ENCODE results near the gene BCAT1. TPM values are rescaled to one million over a fixed set of nuclear protein-coding genes. Genes with fewer than 3 reads are reported as not detected.
"Not testable (repeated sequence)": the region's sequence is repeated elsewhere in the genome, so short reads cannot be mapped to it uniquely, and the experiment has no call there.

BCAT1 gene
- total RNA-seq, 1 donor from 2014 or later: 103 TPM

DNA sequence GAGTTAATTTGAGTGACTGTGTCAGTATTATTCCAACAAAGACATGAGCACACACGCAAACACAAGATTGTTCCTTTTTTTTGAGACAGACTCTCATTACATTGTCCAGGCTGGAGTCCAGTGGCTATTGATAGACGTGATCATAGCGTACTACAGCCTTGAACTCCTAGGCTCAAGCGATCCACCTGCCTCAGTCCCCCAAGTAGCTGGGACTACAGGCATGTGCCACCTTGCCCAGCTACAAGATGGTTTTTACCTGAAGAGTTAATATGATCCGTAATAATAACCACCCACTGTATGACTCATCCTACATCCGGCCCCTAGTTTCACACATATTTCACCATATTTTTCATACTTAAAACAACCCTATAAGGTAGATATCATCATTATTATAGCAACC is 26.8 kb downstream of the BCAT1 start:
- DNase-seq: peak; percentile 36

DNA sequence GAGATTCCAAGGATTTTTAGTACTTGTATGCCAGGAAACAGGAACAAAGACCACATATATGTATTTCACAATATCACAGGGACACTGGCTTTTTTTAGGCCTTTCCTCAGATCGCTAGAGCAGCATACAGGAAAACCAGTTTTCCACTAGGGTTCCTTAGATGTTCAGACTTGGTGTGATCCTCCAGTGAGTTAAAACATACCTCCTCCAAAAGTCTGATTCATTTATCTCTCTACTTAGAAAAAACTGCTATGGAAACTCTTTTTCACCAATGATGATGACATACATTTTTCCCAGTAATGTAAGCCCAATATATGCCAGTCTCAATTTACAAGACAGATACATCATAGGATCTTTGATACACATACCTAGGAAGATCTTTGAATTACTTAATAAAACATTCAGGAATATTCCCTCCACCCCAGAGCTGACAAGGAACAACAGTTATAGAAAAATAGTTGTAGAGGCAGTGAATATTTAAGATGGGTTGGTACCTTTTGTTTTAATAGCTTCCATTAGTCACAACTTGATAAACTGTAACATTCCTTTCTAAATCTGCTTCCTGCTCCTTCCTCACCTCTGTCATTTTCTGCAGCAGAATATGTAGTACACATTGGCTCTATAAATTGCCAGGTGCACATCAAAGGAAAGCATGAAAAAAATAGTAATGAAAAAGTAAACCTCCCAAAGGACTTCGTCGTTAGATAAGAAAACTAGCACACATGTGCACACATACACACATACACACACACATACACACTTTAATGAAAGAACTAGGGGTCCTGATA is 27.5 kb downstream of the BCAT1 start:
- DNase-seq: peak; percentile 85

DNA sequence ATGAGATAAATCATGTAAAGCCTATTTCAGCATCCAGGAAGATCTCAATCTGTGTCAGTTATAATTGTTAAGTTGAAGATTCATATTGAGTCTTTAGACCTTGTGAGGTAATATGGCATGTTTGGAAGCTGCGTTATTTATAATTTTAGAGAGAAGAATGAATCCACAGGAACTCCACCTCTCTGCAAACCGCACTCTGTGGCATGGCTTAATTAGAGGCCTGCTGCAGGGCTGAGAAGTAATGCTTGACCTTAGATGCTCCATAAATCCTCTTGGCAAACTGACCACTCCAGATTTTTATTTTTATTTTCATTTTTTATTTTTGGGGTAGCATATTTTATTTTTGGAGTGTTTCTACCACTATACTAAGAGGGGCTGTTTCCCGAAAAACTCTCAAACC is 28.8 kb downstream of the BCAT1 start:
- DNase-seq: no peak

DNA sequence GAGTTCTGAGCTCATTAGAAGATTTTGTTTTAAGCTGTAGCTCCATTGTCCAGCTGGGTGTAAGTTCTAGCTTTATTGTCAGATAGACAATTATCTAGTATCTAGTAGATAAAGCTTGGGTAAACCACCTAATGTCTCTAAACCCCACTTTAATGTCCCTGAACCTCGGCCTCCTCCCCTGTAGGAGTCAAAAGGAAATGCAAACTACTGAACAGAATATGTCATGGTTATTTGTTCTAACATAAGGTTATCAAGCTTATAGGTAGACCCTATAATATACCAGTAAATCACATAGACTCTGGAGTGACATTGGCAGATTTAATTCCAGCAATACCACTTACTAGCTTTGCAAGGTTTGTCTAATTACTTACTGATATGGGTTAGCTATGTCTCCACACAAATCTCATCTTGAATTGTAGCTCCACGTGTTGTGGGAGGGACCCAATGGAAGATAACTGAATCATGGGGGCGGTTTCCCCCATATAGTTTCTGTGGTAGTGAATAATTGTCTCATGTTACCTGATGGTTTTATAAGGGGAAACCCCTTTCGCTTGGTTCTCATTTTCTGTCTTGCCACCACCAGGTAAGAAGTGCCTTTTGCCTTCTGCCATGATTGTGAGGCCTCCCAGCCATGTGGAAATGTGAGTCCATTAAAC is 29.4 kb downstream of the BCAT1 start:
- DNase-seq: no peak

DNA sequence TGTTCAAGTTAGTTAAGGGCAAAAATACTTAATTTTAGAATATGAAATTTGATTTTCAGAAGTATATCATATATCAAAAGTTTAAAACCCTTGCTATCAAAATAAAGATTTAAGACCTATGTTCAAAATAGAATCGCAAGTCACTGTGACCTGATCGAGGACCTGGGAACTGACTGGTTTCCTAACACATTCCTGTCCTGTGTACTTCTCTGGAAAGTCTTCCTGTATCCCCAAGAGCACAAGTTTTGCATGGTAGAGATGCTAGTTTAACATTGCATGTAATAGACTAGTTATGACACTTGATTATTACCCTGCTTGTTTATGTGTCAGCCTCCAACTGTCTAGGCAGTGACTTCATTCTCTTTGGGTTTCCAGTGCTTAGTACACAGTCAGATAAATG is 30.3 kb downstream of the BCAT1 start:
- peak; percentile 56 for DNase-seq

DNA sequence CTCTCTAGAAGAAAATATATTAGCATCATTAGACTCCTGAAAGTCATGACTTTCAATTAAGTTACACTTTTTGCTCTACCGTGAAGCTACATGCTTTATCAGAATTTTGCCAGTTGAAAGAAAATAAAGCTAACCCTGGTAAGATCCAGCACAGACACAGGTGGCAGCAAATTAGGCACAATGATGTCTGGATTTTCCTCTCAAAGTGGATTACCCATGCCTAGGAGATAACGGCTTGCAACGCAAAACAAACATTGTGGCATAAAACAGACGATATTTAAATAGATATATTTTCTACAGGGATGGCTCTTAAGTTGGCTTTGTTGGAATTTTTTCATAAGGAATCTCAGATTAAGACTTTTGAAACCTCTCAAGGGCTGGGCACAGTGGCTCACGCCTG is 33.4 kb downstream of the BCAT1 start:
- DNase-seq: no peak

DNA sequence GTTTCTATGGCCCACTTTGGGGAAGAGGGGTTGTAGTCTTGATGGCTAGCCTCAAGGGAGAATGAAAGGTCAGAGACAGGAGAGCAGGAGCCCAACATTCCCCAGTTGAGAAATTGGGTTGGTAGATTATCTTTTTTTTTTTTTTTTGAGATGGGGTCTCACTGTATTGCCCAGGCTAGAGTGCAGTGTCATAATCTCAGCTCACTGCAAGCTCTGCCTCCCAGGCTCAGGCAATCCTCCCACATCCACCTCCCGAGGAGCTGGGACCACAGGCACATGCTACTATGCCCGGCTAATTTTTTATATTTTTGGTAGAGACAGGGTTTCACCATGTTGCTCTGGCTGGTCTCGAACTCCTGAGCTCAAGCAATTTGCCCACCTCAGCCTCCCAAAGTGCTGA is 34.9 kb downstream of the BCAT1 start:
- no peak for DNase-seq

DNA sequence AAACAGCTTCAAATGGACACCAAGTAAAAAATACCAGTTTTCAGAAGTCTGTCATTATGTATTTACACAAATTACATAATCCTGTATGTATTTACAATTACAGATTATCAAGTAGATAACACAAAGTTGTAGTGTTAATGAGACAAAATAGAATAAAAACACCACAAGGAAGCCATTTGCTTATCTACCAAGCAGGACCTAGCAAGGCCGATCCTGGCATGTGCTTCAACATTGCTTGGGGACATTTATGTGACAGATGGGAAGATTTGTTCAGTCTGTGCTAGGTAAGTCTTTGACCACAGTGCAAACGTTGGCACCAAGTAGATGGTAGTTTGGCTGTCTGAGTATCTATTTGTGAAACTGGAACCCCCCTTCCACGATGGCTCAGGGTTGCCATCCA is 35.8 kb downstream of the BCAT1 start:
- DNase-seq: no peak

DNA sequence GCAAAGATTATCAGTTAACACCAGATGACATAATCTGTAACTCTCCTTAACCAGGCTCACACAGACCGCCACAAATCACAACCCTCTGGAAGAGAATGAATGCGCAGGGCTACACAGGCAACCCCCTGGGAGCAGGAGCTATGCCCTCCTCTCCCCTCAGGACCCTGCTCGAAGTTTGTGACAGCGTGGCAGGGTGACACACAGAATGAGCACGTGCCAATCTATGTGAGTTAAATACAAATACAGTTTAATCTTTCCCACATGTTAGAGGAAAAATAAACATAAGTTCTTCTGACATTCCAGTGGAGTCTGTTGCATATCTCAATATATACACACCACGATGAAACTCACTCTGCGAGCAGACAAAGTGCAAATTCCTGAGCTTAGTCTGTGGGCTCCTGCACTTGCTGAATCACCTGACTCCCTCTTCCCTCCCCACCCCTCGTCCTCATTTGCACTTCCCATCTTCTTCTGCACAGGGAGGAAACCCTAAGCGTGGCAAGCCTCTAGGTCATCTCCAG is 37.6 kb downstream of the BCAT1 start:
- DNase-seq: peak; percentile 43

DNA sequence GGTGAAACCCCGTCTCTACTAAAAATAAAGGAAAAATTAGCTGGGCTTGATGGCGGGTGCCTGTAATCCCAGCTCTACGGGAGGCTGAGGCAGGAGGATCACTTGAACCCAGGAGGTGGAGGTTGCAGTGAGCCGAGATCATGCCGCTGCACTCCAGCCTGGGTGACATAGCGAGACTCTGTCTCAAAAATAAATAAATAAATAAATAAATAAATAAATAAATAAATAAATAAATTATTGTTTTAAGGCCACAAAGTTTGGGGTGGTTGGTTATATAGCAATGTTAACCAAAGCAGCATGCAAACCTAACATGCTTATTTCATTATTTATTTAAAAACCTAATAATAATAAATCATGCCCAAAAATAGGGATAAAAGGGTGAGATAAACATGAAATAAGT is 38.7 kb downstream of the BCAT1 start:
- not testable (repeated sequence) for DNase-seq

DNA sequence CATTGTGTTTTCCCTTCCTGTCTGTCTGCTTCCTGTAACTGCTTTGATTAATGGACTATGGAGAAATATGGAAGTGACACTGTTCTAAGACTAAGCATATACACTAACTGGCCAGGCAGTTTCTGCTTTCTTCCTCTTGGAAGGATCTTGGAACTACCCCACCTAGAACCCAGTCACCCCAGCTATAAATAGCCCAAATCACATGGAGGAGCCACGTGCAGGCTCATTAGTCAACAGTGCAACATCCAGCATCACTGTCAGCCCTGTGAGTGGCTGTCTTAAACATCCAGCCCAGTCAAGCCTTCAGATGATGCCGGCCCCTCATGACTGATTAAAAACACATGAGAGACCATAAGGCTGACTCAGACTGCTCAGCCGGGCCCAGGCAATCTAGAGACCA is 39.2 kb downstream of the BCAT1 start:
- DNase-seq: peak; percentile 84

DNA sequence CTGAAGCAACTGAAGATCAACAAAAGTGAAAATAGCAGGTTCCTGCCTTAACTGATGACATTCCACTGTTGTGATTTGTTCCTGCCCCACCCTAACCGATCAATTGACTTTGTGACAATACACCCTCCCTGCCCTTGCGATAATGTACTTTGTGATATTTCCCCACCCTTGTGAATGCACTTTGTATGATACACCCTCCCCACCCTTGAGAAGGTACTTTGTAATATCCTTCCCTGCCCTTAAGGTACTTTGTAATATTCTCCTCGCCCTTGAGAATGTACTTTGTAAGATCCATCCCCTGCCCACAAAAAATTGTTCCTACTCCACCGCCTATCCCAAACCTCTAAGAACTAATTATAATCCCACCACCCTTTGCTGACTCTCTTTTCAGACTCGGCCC is 41.4 kb downstream of the BCAT1 start:
- DNase-seq: no peak

DNA sequence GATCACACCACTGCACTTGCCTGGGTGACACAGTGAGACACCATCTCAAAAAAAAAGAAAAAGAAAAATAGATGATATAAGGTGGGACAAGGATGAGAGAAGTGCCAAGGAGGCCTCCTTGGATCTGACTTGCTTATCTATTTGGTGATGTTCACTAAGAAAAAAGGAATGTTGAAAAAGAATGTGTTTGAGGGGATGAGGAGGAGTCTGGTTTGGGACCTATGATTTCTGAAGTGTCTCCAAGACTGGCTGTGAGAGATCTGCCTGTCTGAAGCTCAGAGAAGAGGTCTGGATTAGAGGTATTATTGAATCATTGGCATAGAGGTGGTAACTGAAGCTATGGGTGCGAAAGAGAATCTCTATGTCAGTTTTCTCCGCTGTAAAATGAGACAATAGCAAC is 42.8 kb downstream of the BCAT1 start:
- DNase-seq: no peak

DNA sequence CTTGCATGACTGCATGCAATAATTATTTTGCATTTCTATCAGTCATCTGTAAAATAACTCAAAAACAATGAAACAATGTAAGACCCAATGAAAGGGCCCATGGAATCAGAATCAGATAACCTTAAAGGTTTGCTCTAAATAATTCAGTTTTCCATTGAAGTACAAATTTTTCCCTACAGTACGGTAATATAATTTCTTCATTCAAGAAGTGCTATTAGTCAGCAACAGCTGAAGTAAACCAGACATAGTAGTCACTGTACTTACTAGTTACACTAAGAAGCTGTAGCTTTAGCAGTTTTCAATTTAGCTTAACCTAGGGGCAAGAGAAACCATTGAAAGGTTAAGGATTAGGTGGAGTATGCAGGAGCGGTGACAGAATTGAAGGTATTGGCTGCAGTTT is 43.5 kb downstream of the BCAT1 start:
- no peak for DNase-seq

DNA sequence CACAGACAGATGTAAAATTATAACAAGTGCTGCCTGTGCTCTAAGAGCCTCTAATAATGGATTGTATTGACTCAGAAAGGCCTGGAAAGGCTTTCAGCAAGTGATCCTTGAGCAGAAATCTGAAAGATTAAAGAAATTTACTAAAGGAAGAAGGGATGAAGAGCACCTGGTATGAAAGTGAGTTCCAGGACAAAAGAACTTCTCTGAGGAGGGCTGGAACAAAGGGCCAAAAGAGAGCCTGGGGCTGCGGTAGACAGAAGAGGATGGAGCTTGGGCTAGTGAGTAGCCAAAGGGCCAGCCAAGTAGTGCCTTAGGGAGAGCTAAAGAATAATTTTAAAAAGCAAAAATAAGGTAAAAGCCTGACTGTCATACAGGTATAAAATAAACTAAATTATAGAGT is 44.0 kb downstream of the BCAT1 start:
- DNase-seq: no peak

DNA sequence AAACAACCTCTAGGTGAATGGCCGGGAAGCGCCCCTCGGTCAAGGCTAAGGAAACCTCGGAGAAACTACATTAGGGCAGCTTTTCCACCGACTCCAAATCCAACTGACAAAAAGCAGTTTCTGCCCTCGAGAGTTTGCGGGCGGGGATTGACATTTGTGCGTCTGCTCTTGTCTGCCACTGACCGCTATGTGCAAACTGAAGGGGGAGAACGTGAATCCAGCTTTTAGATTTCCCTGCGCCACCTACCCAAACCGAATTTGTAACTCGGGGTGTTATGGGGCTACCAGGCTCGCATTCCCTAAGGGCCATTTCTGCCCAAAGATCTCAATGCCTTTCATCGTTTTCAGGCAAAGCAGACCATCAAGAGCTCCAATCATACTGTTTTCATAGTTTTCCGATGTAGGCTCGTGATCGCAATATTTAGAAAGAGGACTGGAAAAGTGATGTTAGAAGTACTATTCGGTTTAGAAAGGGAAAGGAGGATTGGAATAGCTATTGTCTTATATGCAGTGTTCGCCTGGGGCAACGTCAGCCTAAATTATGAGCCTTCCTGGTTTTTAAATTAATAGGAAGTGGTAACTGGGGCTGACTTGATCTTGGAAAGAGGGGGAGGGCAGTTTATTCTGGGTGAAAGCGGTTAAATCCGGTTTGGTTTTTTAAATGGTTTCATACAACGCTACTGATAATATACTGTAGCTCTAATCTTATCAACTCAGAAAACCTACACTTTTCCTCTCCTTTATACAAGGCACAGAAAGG is 45.4 kb downstream of the BCAT1 start:
- DNase-seq: peak; percentile 59

DNA sequence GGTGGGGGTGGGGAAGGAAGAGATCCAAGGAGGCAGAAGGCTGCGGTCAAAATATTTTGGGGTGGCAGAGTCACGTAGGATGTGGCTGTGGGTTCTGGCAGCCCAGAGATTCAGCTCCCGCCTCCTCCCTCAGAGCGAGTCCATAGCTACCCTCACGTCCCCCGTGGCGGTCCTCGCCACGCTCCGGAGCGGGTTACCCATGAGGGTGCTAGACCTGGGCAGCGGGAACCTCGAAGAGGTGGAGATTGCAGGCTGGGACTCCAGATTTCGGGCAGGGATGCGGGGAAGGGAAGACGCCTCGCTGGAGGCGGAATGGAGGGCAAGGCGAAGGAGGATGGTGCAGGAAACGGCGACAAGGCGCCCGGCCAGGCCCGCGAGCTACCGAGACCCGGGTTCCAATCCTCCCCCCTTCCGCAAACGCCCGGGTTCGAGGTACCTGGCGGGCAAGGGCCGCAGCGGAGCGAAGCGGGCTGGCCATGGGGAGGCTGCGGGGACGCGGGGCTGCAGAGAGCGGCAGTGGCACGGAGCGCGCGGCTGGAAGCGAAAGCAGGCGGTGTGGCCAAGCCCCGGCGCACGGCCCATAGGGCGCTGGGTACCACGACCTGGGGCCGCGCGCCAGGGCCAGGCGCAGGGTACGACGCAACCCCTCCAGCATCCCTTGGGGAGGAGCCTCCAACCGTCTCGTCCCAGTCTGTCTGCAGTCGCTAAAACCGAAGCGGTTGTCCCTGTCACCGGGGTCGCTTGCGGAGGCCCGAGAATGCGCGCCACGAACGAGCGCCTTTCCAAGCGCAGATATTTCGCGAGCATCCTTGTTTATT is 46.2 kb downstream of the BCAT1 start:
- DNase-seq: peak; percentile 56

DNA sequence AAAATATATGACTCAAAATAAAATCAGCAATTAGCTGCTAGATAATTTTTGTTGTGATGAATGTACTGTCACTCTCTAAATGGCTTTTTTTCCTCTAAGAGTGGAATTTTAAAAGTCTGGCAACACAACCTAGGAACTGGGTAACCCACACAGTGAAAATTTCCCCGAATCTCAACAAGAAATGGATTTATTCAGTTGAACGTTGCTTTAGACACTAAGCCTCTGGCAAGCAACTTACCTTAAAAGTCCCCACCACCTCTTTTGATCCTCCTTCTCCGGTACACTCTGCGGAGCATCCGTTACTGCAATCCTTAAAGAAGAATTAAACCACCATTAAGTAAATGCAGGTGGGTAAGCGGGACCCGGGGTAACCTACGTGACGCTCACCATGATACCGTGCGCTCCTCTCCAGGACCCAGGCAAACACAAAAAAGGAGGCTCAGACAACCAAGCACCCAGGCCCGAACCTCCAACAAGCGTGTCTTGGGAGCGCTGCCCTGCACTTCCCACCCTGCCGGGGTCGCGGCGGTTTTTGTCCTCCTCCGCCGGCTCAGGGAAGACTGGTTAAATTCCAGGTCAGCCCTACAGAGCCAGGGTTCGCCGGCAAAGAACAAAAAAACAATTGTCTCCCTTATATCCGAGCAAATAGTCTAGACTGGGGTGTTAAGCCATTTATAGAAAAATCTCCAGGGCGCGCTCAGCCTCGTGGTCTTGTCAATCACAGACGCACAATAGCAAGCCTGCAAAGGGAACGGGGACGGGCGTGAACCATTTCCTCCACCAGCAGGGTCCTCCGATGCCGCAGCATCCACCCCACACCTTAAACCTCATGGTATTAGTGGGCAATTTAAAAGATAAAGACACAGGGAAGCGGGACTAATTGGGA is 47.1 kb downstream of the BCAT1 start:
- peak; percentile 83 for DNase-seq

DNA sequence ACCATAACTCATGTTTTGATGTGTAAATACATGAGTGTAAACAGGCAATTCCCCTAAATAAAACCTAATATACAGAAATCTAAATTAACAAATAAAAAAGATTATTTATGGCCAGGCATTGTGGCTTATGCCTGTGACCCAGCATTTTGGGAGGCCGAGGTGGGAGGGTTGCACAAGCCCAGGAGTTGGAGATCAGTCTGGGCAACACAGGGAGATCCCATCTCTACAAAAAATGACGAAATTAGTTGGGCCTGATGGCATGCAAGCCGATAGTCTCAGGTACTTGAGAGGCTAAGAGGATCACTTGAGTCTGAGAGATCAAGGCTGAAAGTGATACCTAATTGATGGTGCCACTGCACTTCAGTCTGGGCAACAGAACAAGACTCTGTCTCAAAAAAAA is 48.7 kb downstream of the BCAT1 start:
- no peak for DNase-seq

DNA sequence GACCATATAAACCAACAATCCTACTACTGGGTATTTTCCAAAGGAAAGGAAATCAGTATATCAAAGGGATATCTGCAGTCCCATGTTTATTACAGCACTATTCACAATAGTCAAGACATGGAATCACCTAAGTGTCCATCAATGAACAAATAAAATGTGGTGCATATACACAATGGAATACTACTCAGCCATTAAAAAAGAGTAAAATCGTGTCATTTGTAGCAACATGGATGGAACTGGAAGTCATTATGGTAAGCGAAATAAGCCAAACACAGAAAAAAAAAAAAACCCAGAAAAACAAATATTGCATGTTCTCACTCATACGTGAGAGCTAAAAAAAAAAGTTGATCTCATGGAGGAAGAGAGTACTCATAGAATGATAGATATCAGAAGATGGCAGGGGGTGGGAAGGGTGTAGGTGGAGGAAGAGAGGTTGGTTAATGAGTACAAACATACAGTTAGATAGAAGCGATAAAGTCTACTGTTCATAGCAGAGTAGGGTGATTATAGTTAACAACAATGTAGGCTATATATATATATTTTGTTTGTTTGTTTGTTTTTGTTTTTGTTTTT is 49.3 kb downstream of the BCAT1 start:
- DNase-seq: no peak

DNA sequence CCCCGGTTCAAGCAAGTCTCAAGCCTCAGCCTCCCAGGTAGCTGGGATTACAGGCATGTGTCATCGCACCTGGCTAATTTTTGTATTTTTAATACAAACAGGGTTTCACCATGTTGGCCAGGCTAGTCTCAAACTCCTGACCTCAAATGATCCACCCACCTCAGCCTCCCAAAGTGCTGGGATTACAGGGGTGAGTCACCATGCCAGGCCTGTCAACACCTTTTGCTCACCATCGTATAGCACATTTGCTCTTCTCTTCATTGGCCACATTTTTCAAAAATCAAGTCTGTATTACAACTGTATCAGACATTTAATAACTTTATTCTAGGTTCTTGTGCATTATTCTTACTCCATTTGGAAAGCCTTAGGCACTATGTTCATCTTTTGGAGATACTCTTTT is 50.3 kb downstream of the BCAT1 start:
- no peak for DNase-seq
